ENCODE results near the gene S100A7. TPM values are rescaled to one million over a fixed set of nuclear protein-coding genes. Genes with fewer than 3 reads are reported as not detected.

Gene S100A7
- total RNA-seq: not detected in 2 replicates

DNA sequence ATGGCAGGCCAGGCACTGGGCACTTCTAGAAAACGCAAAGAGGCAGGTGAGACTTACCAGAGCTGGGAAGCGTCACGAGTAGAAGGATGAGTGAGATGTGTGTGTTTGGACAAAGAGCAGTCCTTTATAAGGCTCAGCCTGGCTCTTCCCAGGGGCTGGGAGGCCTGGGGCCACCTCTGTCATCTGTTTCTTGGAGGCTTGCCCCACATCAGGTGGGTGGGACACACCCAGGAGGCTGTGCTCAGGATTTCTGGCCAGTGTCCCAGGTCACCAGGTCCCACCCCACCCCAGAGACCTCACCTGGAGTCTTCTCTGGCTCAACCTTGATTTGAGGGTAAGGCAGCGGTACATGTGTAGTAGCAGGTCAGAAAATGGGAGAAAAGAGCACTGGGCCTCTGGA, at the start of gene S100A7:
S100A7 (minus strand) TSS at position 101 of the 400 bp plus-strand sequence. CDS start 1,638 bp downstream, outside the sequence.
- TF ChIP-seq, protein P1, sequence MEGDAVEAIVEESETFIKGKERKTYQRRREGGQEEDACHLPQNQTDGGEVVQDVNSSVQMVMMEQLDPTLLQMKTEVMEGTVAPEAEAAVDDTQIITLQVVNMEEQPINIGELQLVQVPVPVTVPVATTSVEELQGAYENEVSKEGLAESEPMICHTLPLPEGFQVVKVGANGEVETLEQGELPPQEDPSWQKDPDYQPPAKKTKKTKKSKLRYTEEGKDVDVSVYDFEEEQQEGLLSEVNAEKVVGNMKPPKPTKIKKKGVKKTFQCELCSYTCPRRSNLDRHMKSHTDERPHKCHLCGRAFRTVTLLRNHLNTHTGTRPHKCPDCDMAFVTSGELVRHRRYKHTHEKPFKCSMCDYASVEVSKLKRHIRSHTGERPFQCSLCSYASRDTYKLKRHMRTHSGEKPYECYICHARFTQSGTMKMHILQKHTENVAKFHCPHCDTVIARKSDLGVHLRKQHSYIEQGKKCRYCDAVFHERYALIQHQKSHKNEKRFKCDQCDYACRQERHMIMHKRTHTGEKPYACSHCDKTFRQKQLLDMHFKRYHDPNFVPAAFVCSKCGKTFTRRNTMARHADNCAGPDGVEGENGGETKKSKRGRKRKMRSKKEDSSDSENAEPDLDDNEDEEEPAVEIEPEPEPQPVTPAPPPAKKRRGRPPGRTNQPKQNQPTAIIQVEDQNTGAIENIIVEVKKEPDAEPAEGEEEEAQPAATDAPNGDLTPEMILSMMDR (conservative IDR thresholded peaks at IDR 0.05; ENCODE audit: low read depth, low read length): no peak
- no peak for DNase-seq (ENCODE audit: low read depth)
- H3K4me3 ChIP-seq (ENCODE audit: low read depth, low read length): no peak within 1 kb of the TSS

DNA sequence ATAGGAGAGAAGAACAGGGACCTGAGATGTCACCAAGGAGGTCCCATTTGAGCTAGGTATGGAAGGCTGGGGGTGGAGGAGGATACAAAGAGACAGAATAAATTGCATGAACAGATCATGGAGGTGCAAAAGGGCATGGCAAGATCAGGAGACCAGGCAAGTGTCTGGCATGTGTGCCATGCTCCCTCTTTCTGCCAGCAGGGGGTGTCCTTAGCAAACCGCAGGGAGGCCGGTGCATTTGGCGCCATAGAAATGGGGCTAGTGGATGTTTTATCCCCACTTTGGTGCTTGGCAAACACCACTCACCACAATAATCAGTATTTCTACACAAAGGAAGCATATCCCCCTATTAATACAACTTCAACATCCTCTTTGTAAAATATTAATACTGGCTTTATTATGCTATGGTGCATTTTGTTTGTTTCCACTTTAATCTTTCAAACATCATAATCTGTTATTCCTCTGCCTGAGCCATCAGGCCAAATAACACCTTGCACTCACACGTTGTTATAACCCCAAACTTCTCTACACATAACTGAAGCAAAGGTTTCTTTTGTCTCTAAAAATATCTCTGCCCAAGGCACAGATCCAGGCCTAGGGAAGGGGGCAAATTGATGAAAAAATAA, 49.4 kb upstream of the S100A7 start:
- no peak for DNase-seq (ENCODE audit: low read depth)
- H3K4me3 ChIP-seq (ENCODE audit: low read depth, low read length): no peak overlapping the region
- TF ChIP-seq, protein P1 (conservative IDR thresholded peaks at IDR 0.05; ENCODE audit: low read depth, low read length): peak; percentile 80

DNA sequence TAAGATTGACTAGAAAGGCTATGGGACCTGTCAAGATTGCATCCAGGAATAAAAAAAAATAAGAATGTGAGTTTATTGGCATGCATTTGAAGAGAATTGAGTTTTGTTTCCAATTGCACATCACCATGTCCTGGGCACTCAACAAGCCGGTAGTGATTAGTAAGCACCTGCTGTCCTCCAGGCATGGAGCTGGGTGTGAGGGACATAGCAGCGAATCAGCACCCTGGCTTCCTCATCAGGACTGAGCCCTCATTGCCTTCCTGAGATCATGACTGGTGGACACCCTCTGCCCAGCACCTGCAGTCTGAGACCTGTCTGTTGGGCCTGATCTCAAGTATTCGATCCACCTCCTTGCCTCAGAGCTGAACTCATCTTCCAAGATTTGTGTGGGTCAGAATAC, 48.6 kb upstream of the S100A7 start:
- TF ChIP-seq, protein P1 (conservative IDR thresholded peaks at IDR 0.05; ENCODE audit: low read depth, low read length): no peak
- no peak overlapping the region for H3K4me3 ChIP-seq (ENCODE audit: low read depth, low read length)
- no peak for DNase-seq (ENCODE audit: low read depth)

DNA sequence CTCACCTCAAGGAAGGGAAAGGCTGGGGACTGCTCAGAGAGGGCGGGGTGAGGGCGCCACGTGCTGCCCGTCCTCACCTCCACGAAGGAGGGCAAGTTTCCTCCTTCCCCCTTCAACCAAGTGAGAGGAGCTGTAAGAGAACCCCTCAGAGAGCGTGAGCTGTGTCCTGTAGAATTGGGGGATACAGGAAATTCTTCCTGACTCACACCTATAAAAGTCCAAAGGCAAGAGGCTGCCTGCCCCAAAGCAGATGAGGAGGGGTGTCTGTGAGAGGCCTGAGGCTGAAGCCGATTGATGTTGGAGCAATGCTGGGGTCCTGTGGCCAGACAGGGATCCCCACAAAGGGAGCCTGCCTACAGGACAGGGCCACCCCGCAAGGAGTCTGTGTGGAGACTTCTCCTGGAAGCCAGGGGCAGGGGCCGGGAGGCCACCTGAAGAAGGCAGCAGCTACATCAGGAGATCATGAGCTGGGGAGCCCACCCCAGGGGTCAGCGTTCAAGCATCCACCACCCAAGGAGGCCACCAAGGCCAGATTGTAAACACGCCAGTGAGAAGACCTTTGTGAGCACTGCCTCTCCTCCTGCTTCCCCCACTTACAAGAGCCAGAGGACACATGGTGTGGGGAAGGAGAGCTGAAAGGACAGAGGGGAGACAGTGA, 47.6 kb upstream of the S100A7 start:
- no peak for DNase-seq (ENCODE audit: low read depth)
- no peak overlapping the region for H3K4me3 ChIP-seq (ENCODE audit: low read depth, low read length)
- TF ChIP-seq, protein P1 (conservative IDR thresholded peaks at IDR 0.05; ENCODE audit: low read depth, low read length): no peak

DNA sequence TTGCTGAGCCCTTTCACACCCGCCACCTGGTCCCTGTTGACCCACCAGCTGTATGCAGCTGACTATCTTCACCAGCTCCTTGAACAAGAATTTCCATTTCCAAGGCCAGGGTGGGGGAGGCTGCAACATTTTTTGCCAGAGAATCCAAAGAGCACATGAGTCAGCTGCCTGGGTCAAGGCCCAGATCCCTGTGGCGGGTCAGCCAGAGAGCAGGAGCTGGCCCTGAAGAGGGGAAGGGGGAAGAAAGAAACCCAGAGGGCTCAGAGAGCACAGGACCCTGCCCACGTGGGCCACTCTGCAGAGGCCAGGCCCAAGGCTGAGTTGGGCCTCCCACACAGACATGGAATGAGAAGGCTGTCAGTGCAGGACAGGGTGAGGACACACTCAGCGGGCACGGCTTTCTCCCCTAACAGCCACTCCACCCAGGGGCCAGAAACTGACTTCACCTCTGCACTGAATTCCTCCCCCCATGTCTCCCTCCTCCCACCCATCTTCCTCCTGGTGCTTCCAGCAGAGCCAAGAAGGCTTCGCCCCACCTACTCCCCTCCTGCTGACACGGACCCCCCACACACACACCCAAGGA, 46.5 kb upstream of the S100A7 start:
- TF ChIP-seq, protein P1 (conservative IDR thresholded peaks at IDR 0.05; ENCODE audit: low read depth, low read length): no peak
- peak; percentile 60 for DNase-seq (ENCODE audit: low read depth)
- H3K4me3 ChIP-seq (ENCODE audit: low read depth, low read length): no peak overlapping the region

DNA sequence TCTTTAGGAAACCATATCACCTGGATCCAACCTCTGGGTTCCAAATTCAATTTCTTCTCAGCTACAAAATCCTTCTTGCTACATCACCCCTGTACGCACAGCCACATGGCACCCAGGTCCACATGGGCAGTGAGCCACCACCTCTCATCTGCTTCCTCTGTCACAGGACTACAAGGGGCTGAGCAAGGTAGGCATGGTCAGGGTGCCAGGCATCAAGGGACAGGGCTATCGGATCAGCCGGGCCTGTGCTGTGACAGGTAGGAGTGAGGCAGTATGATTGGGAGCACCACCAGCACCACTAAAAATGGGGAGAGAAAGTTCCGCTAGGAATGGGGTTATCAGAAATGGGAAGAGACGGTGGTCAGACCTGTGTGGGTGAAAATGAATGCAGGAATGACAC, 45.9 kb upstream of the S100A7 start:
- DNase-seq (ENCODE audit: low read depth): no peak
- TF ChIP-seq, protein P1 (conservative IDR thresholded peaks at IDR 0.05; ENCODE audit: low read depth, low read length): no peak
- H3K4me3 ChIP-seq (ENCODE audit: low read depth, low read length): no peak overlapping the region
